MM.1S (cell line): Measurements from ENCODE around the gene SMAP1.

Experiments
- DNase-seq: peaks from one replicate; pipeline ENCODE4 v3.0.0-alpha.2; 2015
- H2AFZ ChIP-seq: fragments of 300-600 bp; sonication (generic); 2 replicates; pipeline ENCODE4 v1.6.0; 2016; ENCODE audit warnings: antibody characterized with exemption, low read length
- H3F3A ChIP-seq: fragments of 300-600 bp; sonication (generic); 2 replicates; pipeline ENCODE4 v1.6.1; 2016; ENCODE audit warnings: mild to moderate bottlenecking, antibody characterized with exemption, low read length, moderate library complexity, mixed read lengths; ENCODE audit not compliant: insufficient read depth
- H3K27ac ChIP-seq: fragments of 300-600 bp; sonication (generic); 2 replicates; pipeline ENCODE4 v1.5.1; 2016; ENCODE audit warnings: mild to moderate bottlenecking, low read length
- H3K27me3 ChIP-seq: fragments of 300-600 bp; sonication (generic); replicated peaks from 2 replicates; pipeline ENCODE4 v1.6.0; 2016; ENCODE audit warnings: low read length; ENCODE audit not compliant: insufficient read depth
- H3K36me3 ChIP-seq: fragments of 300-600 bp; sonication (generic); replicated peaks from 2 replicates; pipeline ENCODE4 v1.6.1; 2016; ENCODE audit warnings: mild to moderate bottlenecking, low read length, mixed read lengths; ENCODE audit not compliant: insufficient read depth
- H3K4me1 ChIP-seq: fragments of 300-600 bp; sonication (generic); 2 replicates; pipeline ENCODE4 v1.6.1; 2016; ENCODE audit warnings: low read length, mixed read lengths
- H3K4me2 ChIP-seq: fragments of 300-600 bp; sonication (generic); 2 replicates; pipeline ENCODE4 v1.6.0; 2016; ENCODE audit warnings: low read depth, low read length
- H3K4me3 ChIP-seq: fragments of 300-600 bp; sonication (generic); 2 replicates; pipeline ENCODE4 v1.5.1; 2016; ENCODE audit warnings: low read length, mixed read lengths
- H3K79me2 ChIP-seq: fragments of 300-600 bp; sonication (generic); 2 replicates; pipeline ENCODE4 v1.6.1; 2016; ENCODE audit warnings: mixed run types, low read length, mixed read lengths
- H3K9ac ChIP-seq: fragments of 300-600 bp; sonication (generic); 2 replicates; pipeline ENCODE4 v1.6.1; 2016; ENCODE audit warnings: low read length, mixed read lengths
- H3K9me2 ChIP-seq: fragments of 300-600 bp; sonication (generic); replicated peaks from 2 replicates; pipeline ENCODE4 v1.6.1; 2016; ENCODE audit warnings: mild to moderate bottlenecking, low read length, mixed read lengths; ENCODE audit not compliant: insufficient read depth
- H3K9me3 ChIP-seq: fragments of 300-600 bp; sonication (generic); replicated peaks from 2 replicates; pipeline ENCODE4 v1.6.1; 2016; ENCODE audit warnings: mild to moderate bottlenecking, low read length, mixed read lengths; ENCODE audit not compliant: insufficient read depth
- H4K20me1 ChIP-seq: fragments of 300-600 bp; sonication (generic); 2 replicates; pipeline ENCODE4 v1.6.1; 2016; ENCODE audit warnings: mild to moderate bottlenecking, low read length, moderate library complexity, mixed read lengths; ENCODE audit not compliant: insufficient read depth
- EZH2 ChIP-seq: fragments of 300-600 bp; sonication (generic); optimal IDR thresholded peaks from 2 replicates; pipeline ENCODE3; 2017; ENCODE audit warnings: low read depth, mild to moderate bottlenecking, antibody characterized with exemption, low read length, mixed read lengths
- EZH2phosphoT487 ChIP-seq: fragments of 300-600 bp; sonication (generic); IDR thresholded peaks from 2 replicates; pipeline ENCODE4 v1.6.1; 2018; ENCODE audit warnings: antibody characterized with exemption, low read length
- TF ChIP-seq, protein P1 (sequence below): fragments of 300-600 bp; sonication (generic); IDR thresholded peaks from 2 replicates; pipeline ENCODE4 v1.5.1; 2016; ENCODE audit warnings: antibody characterized with exemption, low read length, mixed read lengths

The SMAP1 gene

DNA sequence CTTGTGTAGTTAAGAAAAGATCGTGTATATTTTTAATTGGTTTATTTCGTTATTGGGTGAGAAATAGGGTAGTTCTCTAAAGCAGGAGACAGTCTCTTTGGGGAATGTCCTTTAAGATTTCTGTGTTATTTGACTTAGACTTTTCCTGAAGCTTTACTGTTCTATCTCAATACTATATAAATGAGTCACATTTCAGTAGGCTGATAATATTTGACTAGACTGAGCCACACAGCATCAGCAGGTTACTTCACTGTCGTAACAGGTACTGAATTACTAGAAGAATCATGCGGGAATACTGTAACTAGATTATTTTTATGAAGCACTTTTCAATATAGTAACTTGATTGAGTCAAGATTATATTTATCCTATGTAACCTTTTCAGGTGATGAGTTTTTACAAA is 1.4 kb downstream of the SMAP1 start:
- H3K9me2 ChIP-seq = no peaks in the 10 kb centered on the region
- no peaks in the 10 kb centered on the region for H3K36me3 ChIP-seq
- peaks cover 12% of the 10 kb centered on the region; the same call in 1 of the 2 replicates for H3F3A ChIP-seq
- H4K20me1 ChIP-seq = no peaks in the 10 kb centered on the region
- no peak for TF ChIP-seq EZH2
- TF ChIP-seq EZH2phosphoT487 = no peak
- TF ChIP-seq, protein P1, sequence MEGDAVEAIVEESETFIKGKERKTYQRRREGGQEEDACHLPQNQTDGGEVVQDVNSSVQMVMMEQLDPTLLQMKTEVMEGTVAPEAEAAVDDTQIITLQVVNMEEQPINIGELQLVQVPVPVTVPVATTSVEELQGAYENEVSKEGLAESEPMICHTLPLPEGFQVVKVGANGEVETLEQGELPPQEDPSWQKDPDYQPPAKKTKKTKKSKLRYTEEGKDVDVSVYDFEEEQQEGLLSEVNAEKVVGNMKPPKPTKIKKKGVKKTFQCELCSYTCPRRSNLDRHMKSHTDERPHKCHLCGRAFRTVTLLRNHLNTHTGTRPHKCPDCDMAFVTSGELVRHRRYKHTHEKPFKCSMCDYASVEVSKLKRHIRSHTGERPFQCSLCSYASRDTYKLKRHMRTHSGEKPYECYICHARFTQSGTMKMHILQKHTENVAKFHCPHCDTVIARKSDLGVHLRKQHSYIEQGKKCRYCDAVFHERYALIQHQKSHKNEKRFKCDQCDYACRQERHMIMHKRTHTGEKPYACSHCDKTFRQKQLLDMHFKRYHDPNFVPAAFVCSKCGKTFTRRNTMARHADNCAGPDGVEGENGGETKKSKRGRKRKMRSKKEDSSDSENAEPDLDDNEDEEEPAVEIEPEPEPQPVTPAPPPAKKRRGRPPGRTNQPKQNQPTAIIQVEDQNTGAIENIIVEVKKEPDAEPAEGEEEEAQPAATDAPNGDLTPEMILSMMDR = no peak
- no peaks in the 10 kb centered on the region for H3K27me3 ChIP-seq
- H3K4me2 ChIP-seq = peak overlapping the region; percentile 76
- DNase-seq = no peak
- H3K9me3 ChIP-seq = no peaks in the 10 kb centered on the region
- peaks cover 30% of the 10 kb centered on the region for H3K4me1 ChIP-seq
- H3K79me2 ChIP-seq = peaks cover 60% of the 10 kb centered on the region
- no peak overlapping the region for H2AFZ ChIP-seq
- no peak overlapping the region for H3K27ac ChIP-seq
- no peak overlapping the region for H3K9ac ChIP-seq
- peak overlapping the region; percentile 91 for H3K4me3 ChIP-seq

DNA sequence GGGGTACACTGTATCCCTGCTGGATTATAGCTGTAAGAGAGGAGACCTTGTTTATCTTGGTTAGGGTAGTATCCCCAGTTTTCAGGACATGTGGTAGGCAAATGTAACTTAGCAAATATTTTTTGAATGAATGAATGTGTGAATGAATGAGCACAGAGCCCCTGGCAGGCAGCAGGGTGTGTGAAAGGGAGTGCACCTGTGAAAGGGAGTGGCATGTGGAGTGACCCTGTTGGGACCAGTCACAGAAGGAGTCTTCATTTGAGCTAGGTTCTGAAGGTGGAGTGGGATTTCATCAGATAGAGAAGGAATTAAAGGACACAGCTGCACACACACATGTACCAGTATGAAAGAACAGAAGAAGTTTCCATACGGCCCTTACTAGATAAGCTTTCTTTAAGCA is 4.9 kb downstream of the SMAP1 start:
- Histone ChIP-seq H2AFZ (no peak overlapping the region), H3K79me2 (peaks cover 90% of the 10 kb centered on the region), H3K27ac (no peak overlapping the region), H3K4me3 (no peak overlapping the region), H3K4me1 (peaks cover 24% of the 10 kb centered on the region), H3K9me2 (no peaks in the 10 kb centered on the region), H4K20me1 (no peaks in the 10 kb centered on the region), H3K4me2 (no peak overlapping the region), H3K27me3 (no peaks in the 10 kb centered on the region), H3K9me3 (no peaks in the 10 kb centered on the region), H3K36me3 (no peaks in the 10 kb centered on the region), H3F3A (peaks cover 9% of the 10 kb centered on the region; the same call in 1 of the 2 replicates), H3K9ac (no peak overlapping the region)
- TF ChIP-seq, protein P1 = no peak
- no peak for TF ChIP-seq EZH2phosphoT487
- TF ChIP-seq EZH2 = no peak
- DNase-seq = no peak

DNA sequence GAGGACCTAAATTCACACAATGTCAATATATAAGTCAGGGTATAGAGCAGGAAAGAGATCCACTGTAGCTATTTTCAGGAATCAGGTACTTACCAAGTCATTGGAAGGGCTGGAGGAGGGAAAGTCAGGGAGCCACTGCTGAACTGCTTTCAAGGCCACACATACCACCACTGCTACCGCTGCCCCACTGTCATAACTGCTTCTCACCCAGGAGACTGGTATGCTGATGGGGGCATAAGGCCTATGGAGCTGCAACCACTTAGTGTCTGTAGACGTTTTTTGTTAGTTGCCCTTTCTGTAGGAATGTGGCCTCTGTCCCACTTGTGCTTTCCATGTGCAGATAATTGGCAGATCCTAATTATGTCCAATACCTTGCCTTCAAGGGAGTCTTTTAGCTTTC is 5.4 kb downstream of the SMAP1 start:
- H4K20me1 ChIP-seq = no peaks in the 10 kb centered on the region
- no peak for DNase-seq
- H3K9me2 ChIP-seq = no peaks in the 10 kb centered on the region
- peaks cover 5% of the 10 kb centered on the region; the same call in 1 of the 2 replicates for H3F3A ChIP-seq
- H3K79me2 ChIP-seq = peaks cover 95% of the 10 kb centered on the region
- H3K4me1 ChIP-seq = peaks cover 24% of the 10 kb centered on the region
- TF ChIP-seq EZH2phosphoT487 = no peak
- TF ChIP-seq, protein P1 = no peak
- no peak for TF ChIP-seq EZH2
- no peak overlapping the region for H3K4me3 ChIP-seq
- H2AFZ ChIP-seq = no peak overlapping the region
- no peaks in the 10 kb centered on the region for H3K27me3 ChIP-seq
- H3K36me3 ChIP-seq = no peaks in the 10 kb centered on the region
- H3K9me3 ChIP-seq = no peaks in the 10 kb centered on the region
- H3K9ac ChIP-seq = no peak overlapping the region
- no peak overlapping the region for H3K4me2 ChIP-seq
- H3K27ac ChIP-seq = no peak overlapping the region
